ENCODE results near the gene KHK. TPM values are rescaled to one million over a fixed set of nuclear protein-coding genes. Genes with fewer than 3 reads are reported as not detected.

KHK gene
- total RNA-seq, 1 donor from 2014 or later: 9.3 TPM

- H3K4me1 ChIP-seq: peaks cover 77% of the 10 kb centered on the region
These were observed 8.0 kb upstream of the KHK start, which contains the start of gene EMILIN1 for GRCh38 chr2:27078267-27079194. Gene EMILIN1, plus strand, starts transcription at chr2:27078615. Its CDS starts 451 bp downstream, at chr2:27079066.

GRCh38 chr2:27079233-27080139 lies 7.1 kb upstream of the KHK start:
- no peaks in the 10 kb centered on the region for H3K9me3 ChIP-seq
- no peak for TF ChIP-seq CTCF (IDR thresholded peaks at IDR 0.05)
- no peak for TF ChIP-seq POLR2AphosphoS5 (IDR thresholded peaks at IDR 0.05; ENCODE audit: insufficient read depth in 1 of 2, low read depth in 1 of 2)
- no peak for TF ChIP-seq POLR2A (IDR thresholded peaks at IDR 0.05)
- DNase-seq (ENCODE audit: extremely low spot score in 2 of 2): no peak
- H3K4me3 ChIP-seq: peak overlapping the region; percentile 60 to 77
- H3K36me3 ChIP-seq: no peaks in the 10 kb centered on the region
- peak overlapping the region; percentile 89 for H3K27ac ChIP-seq
- peaks cover 75% of the 10 kb centered on the region for H3K4me1 ChIP-seq
- H3K27me3 ChIP-seq: no peaks in the 10 kb centered on the region
- intact Hi-C loops (cut with DNase I): loop anchor here (10.0 kb wide), 1 partner anchor 45 kb away; the partner anchor contains the start of gene TMEM214

More at GRCh38 chr2:27078267-27079194, 8.0 kb upstream of the KHK start, which contains the start of gene EMILIN1:
- H3K27ac ChIP-seq: peak within 1 kb of the TSS; percentile 89
- intact Hi-C loops (cut with DNase I): no loop called here
- DNase-seq (ENCODE audit: extremely low spot score in 2 of 2): no peak
- no peaks in the 10 kb centered on the region for H3K27me3 ChIP-seq
- H3K9me3 ChIP-seq: no peaks in the 10 kb centered on the region
- TF ChIP-seq CTCF (IDR thresholded peaks at IDR 0.05) (no peak), POLR2A (IDR thresholded peaks at IDR 0.05) (peak in 1 of 2 donors; percentile 70), POLR2AphosphoS5 (IDR thresholded peaks at IDR 0.05; ENCODE audit: insufficient read depth in 1 of 2, low read depth in 1 of 2) (peak in 1 of 2 donors; percentile 89)
- H3K4me3 ChIP-seq: peak within 1 kb of the TSS; percentile 60 to 77
- no peaks in the 10 kb centered on the region for H3K36me3 ChIP-seq

- intact Hi-C loops (cut with DNase I): loop anchor here (10.0 kb wide), 1 partner anchor 45 kb away; the partner anchor contains the start of gene TMEM214
- H3K27me3 ChIP-seq: no peaks in the 10 kb centered on the region
- H3K9me3 ChIP-seq: no peaks in the 10 kb centered on the region
- H3K4me1 ChIP-seq: peaks cover 75% of the 10 kb centered on the region
- TF ChIP-seq CTCF (IDR thresholded peaks at IDR 0.05): no peak
- TF ChIP-seq POLR2A (IDR thresholded peaks at IDR 0.05): no peak
- peak overlapping the region; percentile 60 to 77 for H3K4me3 ChIP-seq
- no peaks in the 10 kb centered on the region for H3K36me3 ChIP-seq
- no peak for DNase-seq (ENCODE audit: extremely low spot score in 2 of 2)
- peak overlapping the region; percentile 89 for H3K27ac ChIP-seq
These were observed 6.5 kb upstream of the KHK start for GRCh38 chr2:27080140-27080469.

GRCh38 chr2:27080603-27080936 lies 6.0 kb upstream of the KHK start:
- H3K36me3 ChIP-seq: no peaks in the 10 kb centered on the region
- H3K27ac ChIP-seq: peak overlapping the region; percentile 89
- H3K4me1 ChIP-seq: peaks cover 75% of the 10 kb centered on the region
- intact Hi-C loops (cut with DNase I): loop anchor here (10.0 kb wide), 1 partner anchor 46 kb away; the partner anchor contains the start of gene TMEM214
- DNase-seq (ENCODE audit: extremely low spot score in 2 of 2): no peak
- H3K27me3 ChIP-seq: no peaks in the 10 kb centered on the region
- H3K9me3 ChIP-seq: no peaks in the 10 kb centered on the region
- H3K4me3 ChIP-seq: peak overlapping the region; percentile 60 to 77
- no peak for TF ChIP-seq POLR2A (IDR thresholded peaks at IDR 0.05)
- no peak for TF ChIP-seq POLR2AphosphoS5 (IDR thresholded peaks at IDR 0.05; ENCODE audit: insufficient read depth in 1 of 2, low read depth in 1 of 2)
- TF ChIP-seq CTCF (IDR thresholded peaks at IDR 0.05): no peak
